ENCODE results near the gene RAB11FIP3. TPM values are rescaled to one million over a fixed set of nuclear protein-coding genes. Genes with fewer than 3 reads are reported as not detected.

RAB11FIP3 gene
- total RNA-seq, 1 experiment from 2014 or later = 12.7 TPM

DNA sequence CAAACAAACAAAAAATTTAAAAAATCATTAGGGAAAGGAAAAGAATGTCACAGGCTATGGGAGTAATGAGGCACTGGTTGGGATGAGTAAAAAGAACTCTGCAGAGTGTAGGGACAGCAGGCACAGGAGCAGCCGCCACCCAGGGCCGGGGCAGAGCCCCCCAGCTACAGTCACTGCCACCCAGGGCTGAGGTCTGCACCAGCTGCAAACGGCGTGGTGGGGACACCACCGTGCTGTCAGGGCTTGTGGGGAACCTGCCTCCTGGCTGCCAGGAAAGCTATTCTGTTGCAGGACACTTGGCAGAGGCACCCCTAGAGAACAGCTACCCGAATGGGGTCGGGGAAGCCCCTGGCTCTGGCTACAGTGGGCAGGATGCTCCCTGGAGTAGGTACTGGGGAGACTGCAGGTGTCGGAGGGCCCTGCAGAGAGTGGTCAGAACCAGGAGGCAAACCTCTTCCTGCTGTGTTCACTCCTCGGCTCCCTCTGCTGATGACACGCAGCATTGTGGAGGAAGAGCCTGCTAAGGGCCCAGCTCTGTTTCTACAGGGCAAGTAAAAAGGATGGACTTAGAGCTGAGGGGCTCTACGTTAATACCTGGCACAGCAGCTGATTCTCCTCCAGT lies 69.8 kb downstream of the RAB11FIP3 start:
- BruUV-seq (replicated peaks) = no TSS peak
- H3K4me2 ChIP-seq (ENCODE audit: low read length) = no peak overlapping the region

DNA sequence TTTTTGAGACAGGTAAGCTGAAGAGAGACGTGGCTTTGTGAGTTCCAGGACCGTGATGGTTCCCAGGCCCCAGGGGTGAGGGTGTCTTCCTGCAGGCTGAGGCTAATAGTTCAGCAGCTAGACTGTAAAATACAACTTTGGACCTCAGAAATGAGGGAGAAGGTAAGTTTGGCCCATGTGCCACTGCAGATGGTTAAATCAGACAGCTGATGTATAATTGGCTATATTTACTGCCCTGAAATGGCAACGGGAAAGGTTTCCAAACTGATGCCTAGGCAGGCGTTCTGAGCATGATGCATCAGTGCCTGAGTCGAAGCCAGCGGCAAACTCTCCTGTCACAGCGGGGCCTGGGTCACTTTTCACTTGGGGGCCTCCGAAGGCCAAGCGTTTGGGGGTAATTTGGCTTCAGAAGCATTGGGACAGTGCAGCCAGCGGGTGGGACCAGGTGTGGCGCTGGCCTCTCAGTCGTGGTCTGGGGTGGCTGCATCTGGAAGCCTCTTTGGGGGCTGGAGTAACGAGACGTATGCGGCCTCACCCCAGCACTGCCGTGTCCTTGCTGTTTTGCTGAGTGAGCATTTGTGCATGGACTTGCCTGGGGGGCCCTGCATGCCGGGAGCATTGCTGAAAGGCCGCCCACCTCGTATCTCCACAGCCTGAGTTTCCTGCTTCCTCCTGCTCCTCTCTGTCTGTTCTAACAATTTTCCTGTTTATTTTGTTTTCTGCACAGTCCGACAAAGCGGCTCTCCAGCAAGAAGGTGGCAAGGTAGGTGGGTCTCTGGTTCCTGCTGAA lies 70.8 kb downstream of the RAB11FIP3 start:
- intact Hi-C loops (cut with micrococcal nuclease) = no loop called here
- Histone ChIP-seq H3K4me2 (ENCODE audit: low read length) (no peak overlapping the region), H3K9ac (ENCODE audit: low read length) (no peak overlapping the region), H3K79me2 (ENCODE audit: low read length) (no peaks in the 10 kb centered on the region), H4K20me1 (ENCODE audit: low read length) (no peaks in the 10 kb centered on the region), H2AFZ (ENCODE audit: low read length) (no peak overlapping the region), H3K4me1 (ENCODE audit: insufficient read depth, low read length) (no peaks in the 10 kb centered on the region), H3K27ac (ENCODE audit: low read length) (no peak overlapping the region), H3K27me3 (ENCODE audit: low read length) (no peaks in the 10 kb centered on the region), H3K36me3 (ENCODE audit: low read depth, low read length) (no peaks in the 10 kb centered on the region), H3K9me3 (ENCODE audit: low read length) (no peaks in the 10 kb centered on the region), H3K9me2 (replicated peaks; ENCODE audit: low read length) (no peaks in the 10 kb centered on the region), H3F3A (ENCODE audit: low read length, unreplicated experiment) (no peaks in the 10 kb centered on the region), H3K4me3 (ENCODE audit: low read length) (no peak overlapping the region)
- TF ChIP-seq EZH2phosphoT487 (IDR thresholded peaks at IDR 0.05; ENCODE audit: borderline replicate concordance, low read length) (no peak), CTCF (conservative IDR thresholded peaks at IDR 0.05; ENCODE audit: low read depth, low read length) (no peak), EZH2 (IDR thresholded peaks at IDR 0.05; ENCODE audit: low read length, unreplicated experiment) (no peak)
- BruUV-seq (replicated peaks) = no TSS peak
- POLR2A ChIA-PET (ENCODE audit: unreplicated experiment) = no interaction called here
- no peak for ATAC-seq
- CTCF ChIA-PET = interaction anchor here (0.6 kb wide), 1 partner anchor 159 kb away, joined by 7 read pairs; no protein-coding TSS in a partner anchor
- DNase-seq = no peak

More for the DNA sequence above, 69.8 kb downstream of the RAB11FIP3 start:
- no peaks in the 10 kb centered on the region for H3F3A ChIP-seq (ENCODE audit: low read length, unreplicated experiment)
- no peaks in the 10 kb centered on the region for H4K20me1 ChIP-seq (ENCODE audit: low read length)
- H3K27ac ChIP-seq (ENCODE audit: low read length) = no peak overlapping the region
- H3K36me3 ChIP-seq (ENCODE audit: low read depth, low read length) = no peaks in the 10 kb centered on the region
- H3K9me2 ChIP-seq (replicated peaks; ENCODE audit: low read length) = no peaks in the 10 kb centered on the region
- no peaks in the 10 kb centered on the region for H3K27me3 ChIP-seq (ENCODE audit: low read length)
- H3K4me1 ChIP-seq (ENCODE audit: insufficient read depth, low read length) = no peaks in the 10 kb centered on the region
- H3K79me2 ChIP-seq (ENCODE audit: low read length) = no peaks in the 10 kb centered on the region
- ChIA-PET POLR2A (ENCODE audit: unreplicated experiment) (no interaction called here), CTCF (interaction anchor here (0.6 kb wide), 1 partner anchor 158 kb away, joined by 7 read pairs; no protein-coding TSS in a partner anchor)
- intact Hi-C loops (cut with micrococcal nuclease) = no loop called here
- H3K9me3 ChIP-seq (ENCODE audit: low read length) = no peaks in the 10 kb centered on the region
- ATAC-seq = peak; percentile 81
- H2AFZ ChIP-seq (ENCODE audit: low read length) = no peak overlapping the region
- TF ChIP-seq EZH2 (IDR thresholded peaks at IDR 0.05; ENCODE audit: low read length, unreplicated experiment) (no peak), CTCF (conservative IDR thresholded peaks at IDR 0.05; ENCODE audit: low read depth, low read length) (peak; percentile 43; the same call in 1 of the 2 replicates)
- DNase-seq = peak; percentile 45
- no peak overlapping the region for H3K9ac ChIP-seq (ENCODE audit: low read length)
- H3K4me3 ChIP-seq (ENCODE audit: low read length) = no peak overlapping the region

GRCh38 chr16:497258-497657 lies 71.8 kb downstream of the RAB11FIP3 start:
- Histone ChIP-seq H3K36me3 (ENCODE audit: low read depth, low read length) (no peaks in the 10 kb centered on the region), H3K27me3 (ENCODE audit: low read length) (no peaks in the 10 kb centered on the region), H3F3A (ENCODE audit: low read length, unreplicated experiment) (no peaks in the 10 kb centered on the region), H3K9me2 (replicated peaks; ENCODE audit: low read length) (no peaks in the 10 kb centered on the region), H3K27ac (ENCODE audit: low read length) (no peak overlapping the region), H3K4me1 (ENCODE audit: insufficient read depth, low read length) (no peaks in the 10 kb centered on the region), H3K9me3 (ENCODE audit: low read length) (no peaks in the 10 kb centered on the region), H3K4me3 (ENCODE audit: low read length) (no peak overlapping the region), H2AFZ (ENCODE audit: low read length) (no peak overlapping the region), H3K9ac (ENCODE audit: low read length) (no peak overlapping the region), H4K20me1 (ENCODE audit: low read length) (no peaks in the 10 kb centered on the region), H3K79me2 (ENCODE audit: low read length) (no peaks in the 10 kb centered on the region), H3K4me2 (ENCODE audit: low read length) (no peak overlapping the region)
- DNase-seq = no peak
- no peak for TF ChIP-seq EZH2 (IDR thresholded peaks at IDR 0.05; ENCODE audit: low read length, unreplicated experiment)
- BruUV-seq (replicated peaks) = no TSS peak
- ATAC-seq = no peak
- POLR2A ChIA-PET (ENCODE audit: unreplicated experiment) = no interaction called here
- CTCF ChIA-PET = interaction anchor here (0.7 kb wide), 1 partner anchor 9 kb away, joined by 3 read pairs; no protein-coding TSS in a partner anchor
- intact Hi-C loops (cut with micrococcal nuclease) = no loop called here
